ENCODE data around the gene PGAP3.

GRCh38 chr17:39716073-39716818 is 28.4 kb upstream of the PGAP3 start:
- TF ChIP-seq CTCF (conservative IDR thresholded peaks at IDR 0.05; ENCODE audit: low read depth, low read length) (no peak), SMC3 (IDR thresholded peaks at IDR 0.05; ENCODE audit: low read depth, low read length) (no peak), POLR2A (IDR thresholded peaks at IDR 0.05; ENCODE audit: low read depth, low read length) (no peak), CEBPB (IDR thresholded peaks at IDR 0.05; ENCODE audit: low read depth, low read length) (no peak), BHLHE40 (IDR thresholded peaks at IDR 0.05; ENCODE audit: low read depth, low read length) (no peak), MAZ (IDR thresholded peaks at IDR 0.05; ENCODE audit: borderline replicate concordance, low read depth, low read length) (no peak)

Measured in IMR-90 (cell line).